Astrocyte (in vitro differentiated cells and primary cell): ENCODE results near the gene CPM. TPM values are rescaled to one million over a fixed set of nuclear protein-coding genes. Genes with fewer than 3 reads are reported as not detected.

ENCODE experiments used
- DNase-seq: peaks from one replicate; pipeline ENCODE4 v3.0.0-alpha.2; 2010; ENCODE audit warnings: low read depth
- FAIRE-seq: peaks from 2 replicates; lab custom pipeline; 2011; peaks lifted over from hg19 to GRCh38; lab: Jason Lieb, UNC
- H2AFZ ChIP-seq: 2 replicates; pipeline ENCODE4 v1.6.0; 2012; ENCODE audit warnings: low read depth, low read length, inconsistent platforms
- H3K27ac ChIP-seq: 2 replicates; pipeline ENCODE4 v1.5.1; 2011; ENCODE audit warnings: low read depth, low read length, inconsistent platforms
- H3K27me3 ChIP-seq: 2 replicates; pipeline ENCODE4 v1.6.0; 2011; ENCODE audit warnings: low read length, inconsistent platforms; ENCODE audit not compliant: insufficient read depth
- H3K36me3 ChIP-seq: 2 replicates; pipeline ENCODE4 v1.5.1; 2011; ENCODE audit warnings: low read length, inconsistent platforms; ENCODE audit not compliant: insufficient read depth
- H3K4me1 ChIP-seq: 2 replicates; pipeline ENCODE4 v1.5.1; 2011; ENCODE audit warnings: low read length, inconsistent platforms; ENCODE audit not compliant: insufficient read depth
- H3K4me2 ChIP-seq: 2 replicates; pipeline ENCODE4 v1.6.0; 2012; ENCODE audit warnings: low read length, inconsistent platforms
- H3K4me3 ChIP-seq: 2 replicates; pipeline ENCODE4 v1.5.1; 2011; ENCODE audit warnings: low read depth, mild to moderate bottlenecking, low read length, inconsistent platforms; ENCODE audit not compliant: insufficient read depth
- H3K79me2 ChIP-seq: 2 replicates; pipeline ENCODE4 v1.6.0; 2012; ENCODE audit warnings: mild to moderate bottlenecking, low read length, inconsistent platforms; ENCODE audit not compliant: insufficient read depth
- H3K9ac ChIP-seq: 2 replicates; pipeline ENCODE4 v1.6.0; 2012; ENCODE audit warnings: mild to moderate bottlenecking, low read length, inconsistent platforms
- H3K9me3 ChIP-seq: 2 replicates; pipeline ENCODE4 v1.5.1; 2012; ENCODE audit warnings: low read depth, mild to moderate bottlenecking, low read length, inconsistent platforms; ENCODE audit not compliant: insufficient read depth
- H4K20me1 ChIP-seq: 2 replicates; pipeline ENCODE4 v1.6.0; 2012; ENCODE audit warnings: low read length, inconsistent platforms; ENCODE audit not compliant: insufficient read depth
- H3K27ac Mint-ChIP-seq: one replicate; pipeline ENCODE4 v1.8.0; 2021; ENCODE audit warnings: mild to moderate bottlenecking, mixed read lengths; ENCODE audit not compliant: unreplicated experiment
- H3K27me3 Mint-ChIP-seq: one replicate; pipeline ENCODE4 v1.8.0; 2021; ENCODE audit warnings: low read depth, mixed read lengths; ENCODE audit not compliant: unreplicated experiment
- H3K36me3 Mint-ChIP-seq: one replicate; pipeline ENCODE4 v1.8.0; 2021; ENCODE audit warnings: low read depth, mixed read lengths; ENCODE audit not compliant: unreplicated experiment
- H3K4me1 Mint-ChIP-seq: one replicate; pipeline ENCODE4 v1.8.0; 2021; ENCODE audit warnings: low read depth, mixed read lengths; ENCODE audit not compliant: unreplicated experiment
- H3K4me3 Mint-ChIP-seq: one replicate; pipeline ENCODE4 v1.8.0; 2021; ENCODE audit warnings: mild to moderate bottlenecking, moderate library complexity, mixed read lengths; ENCODE audit not compliant: unreplicated experiment
- H3K9me3 Mint-ChIP-seq: one replicate; pipeline ENCODE4 v1.8.0; 2021; ENCODE audit warnings: mild to moderate bottlenecking, mixed read lengths; ENCODE audit not compliant: unreplicated experiment
- EZH2 ChIP-seq: IDR thresholded peaks from 2 replicates; pipeline ENCODE4 v1.6.1; 2012; ENCODE audit warnings: mild to moderate bottlenecking, low read length, inconsistent platforms; ENCODE audit not compliant: insufficient read depth
- total RNA-seq: library from RNA; stranded (reverse); gene quantifications from 2 replicates; pipeline ENCODE4 v1.2.1, GENCODE V29; 2021
- TF ChIP-seq, protein P1 (sequence below): IDR thresholded peaks from 2 replicates; pipeline ENCODE4 v1.5.1; 2011; ENCODE audit warnings: low read depth, mild to moderate bottlenecking, inconsistent platforms, low read length, moderate library complexity; ENCODE audit not compliant: insufficient read depth

The CPM gene
- total RNA-seq, 1 donor from 2014 or later = 2.7 TPM

DNA sequence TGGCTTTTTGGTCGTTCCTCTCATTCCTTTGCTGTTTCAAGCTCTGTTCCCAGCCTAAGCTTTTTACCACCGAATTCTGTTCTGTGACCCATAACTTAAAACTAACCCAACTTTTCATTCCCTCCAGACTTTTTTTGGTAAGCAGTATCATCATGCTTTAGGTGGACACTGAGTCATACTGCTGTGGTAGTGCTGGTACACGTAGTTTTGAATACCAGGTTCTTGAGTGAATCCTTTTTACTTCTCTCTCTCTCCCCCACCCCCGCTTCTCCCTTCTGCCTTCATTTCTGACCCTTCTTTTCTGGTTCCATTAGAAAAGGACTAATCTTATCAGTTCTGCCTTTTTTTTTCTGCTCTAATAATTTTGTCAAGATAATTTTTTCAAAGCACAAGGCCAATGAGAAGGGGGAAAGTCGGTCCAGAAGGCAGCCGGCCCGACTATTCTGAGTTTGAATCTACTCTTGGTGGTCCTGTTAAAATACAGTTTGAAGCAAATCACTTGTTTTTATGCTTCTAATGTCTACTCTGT lies 127.3 kb downstream of the CPM start:
- no peak overlapping the region for H3K4me2 ChIP-seq
- peaks cover 6% of the 10 kb centered on the region for H4K20me1 ChIP-seq
- H3K36me3 ChIP-seq = peaks cover 7% of the 10 kb centered on the region
- Mint-ChIP-seq H3K9me3 (no peaks in the 10 kb centered on the region), H3K4me1 (peaks cover 11% of the 10 kb centered on the region), H3K27me3 (no peaks in the 10 kb centered on the region), H3K4me3 (peak overlapping the region; percentile 40), H3K27ac (peak overlapping the region; percentile 30), H3K36me3 (peaks cover 2% of the 10 kb centered on the region)
- no peaks in the 10 kb centered on the region for H3K4me1 ChIP-seq
- TF ChIP-seq, protein P1, sequence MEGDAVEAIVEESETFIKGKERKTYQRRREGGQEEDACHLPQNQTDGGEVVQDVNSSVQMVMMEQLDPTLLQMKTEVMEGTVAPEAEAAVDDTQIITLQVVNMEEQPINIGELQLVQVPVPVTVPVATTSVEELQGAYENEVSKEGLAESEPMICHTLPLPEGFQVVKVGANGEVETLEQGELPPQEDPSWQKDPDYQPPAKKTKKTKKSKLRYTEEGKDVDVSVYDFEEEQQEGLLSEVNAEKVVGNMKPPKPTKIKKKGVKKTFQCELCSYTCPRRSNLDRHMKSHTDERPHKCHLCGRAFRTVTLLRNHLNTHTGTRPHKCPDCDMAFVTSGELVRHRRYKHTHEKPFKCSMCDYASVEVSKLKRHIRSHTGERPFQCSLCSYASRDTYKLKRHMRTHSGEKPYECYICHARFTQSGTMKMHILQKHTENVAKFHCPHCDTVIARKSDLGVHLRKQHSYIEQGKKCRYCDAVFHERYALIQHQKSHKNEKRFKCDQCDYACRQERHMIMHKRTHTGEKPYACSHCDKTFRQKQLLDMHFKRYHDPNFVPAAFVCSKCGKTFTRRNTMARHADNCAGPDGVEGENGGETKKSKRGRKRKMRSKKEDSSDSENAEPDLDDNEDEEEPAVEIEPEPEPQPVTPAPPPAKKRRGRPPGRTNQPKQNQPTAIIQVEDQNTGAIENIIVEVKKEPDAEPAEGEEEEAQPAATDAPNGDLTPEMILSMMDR = no peak
- TF ChIP-seq EZH2 = no peak
- H3K4me3 ChIP-seq = no peak overlapping the region
- no peak overlapping the region for H2AFZ ChIP-seq
- FAIRE-seq (no peak), DNase-seq (peak; percentile 45)
- H3K79me2 ChIP-seq = peaks cover 25% of the 10 kb centered on the region
- H3K9me3 ChIP-seq = no peaks in the 10 kb centered on the region
- H3K27ac ChIP-seq = no peak overlapping the region
- H3K27me3 ChIP-seq = no peaks in the 10 kb centered on the region
- no peak overlapping the region for H3K9ac ChIP-seq

DNA sequence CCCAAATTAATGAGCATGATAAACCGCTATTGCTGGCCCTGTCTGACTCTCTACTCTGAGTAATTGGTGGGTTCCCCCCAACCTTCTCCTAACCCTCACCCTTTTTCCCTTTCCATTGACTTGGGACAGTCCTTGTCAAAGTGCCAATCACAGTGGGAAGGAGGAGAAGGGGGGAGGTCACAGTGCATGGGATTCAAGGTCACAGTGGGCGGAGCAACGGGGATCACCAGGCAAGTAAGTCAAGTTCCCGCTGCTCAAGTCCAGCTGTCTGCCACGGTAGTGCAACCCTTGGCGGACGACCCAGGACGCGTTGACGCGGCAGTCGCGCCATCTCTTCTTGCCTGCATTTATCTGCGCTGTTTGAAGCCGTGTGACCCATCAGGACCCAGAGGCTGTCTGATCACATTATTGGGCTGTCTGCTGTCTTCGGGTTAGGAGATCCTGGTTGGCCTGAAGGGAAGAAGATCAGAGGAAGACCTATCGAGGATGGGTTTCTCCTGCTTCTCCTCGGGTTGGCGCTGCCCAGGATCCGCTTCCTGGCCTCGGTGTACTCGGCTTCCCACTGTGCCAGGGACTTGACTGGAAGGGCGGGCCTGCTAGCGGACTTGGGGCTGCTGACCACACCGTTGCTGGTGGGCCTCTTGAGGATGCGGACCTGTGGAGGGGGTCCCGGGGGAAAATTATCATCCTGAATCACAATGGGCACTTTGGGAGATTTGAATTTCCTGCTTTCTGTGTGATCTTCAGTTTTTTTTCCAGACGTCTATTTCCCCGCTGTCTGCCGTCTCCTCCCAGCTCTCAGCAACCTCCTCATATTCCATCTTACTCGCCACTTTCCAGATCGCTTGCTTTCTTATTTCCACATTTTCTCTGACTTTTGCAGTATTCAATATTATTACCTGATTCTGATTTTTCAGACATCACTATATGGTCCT lies 128.0 kb downstream of the CPM start:
- no peaks in the 10 kb centered on the region for H3K9me3 ChIP-seq
- H3K4me1 Mint-ChIP-seq = peaks cover 11% of the 10 kb centered on the region
- H3K27me3 Mint-ChIP-seq = no peaks in the 10 kb centered on the region
- TF ChIP-seq, protein P1 = no peak
- TF ChIP-seq EZH2 = no peak
- no peak overlapping the region for H2AFZ ChIP-seq
- no peaks in the 10 kb centered on the region for H3K4me1 ChIP-seq
- no peaks in the 10 kb centered on the region for H3K9me3 Mint-ChIP-seq
- H3K27me3 ChIP-seq = no peaks in the 10 kb centered on the region
- H3K36me3 ChIP-seq = peaks cover 7% of the 10 kb centered on the region
- H4K20me1 ChIP-seq = peaks cover 4% of the 10 kb centered on the region
- H3K27ac ChIP-seq = no peak overlapping the region
- H3K4me2 ChIP-seq = no peak overlapping the region
- no peak overlapping the region for H3K4me3 Mint-ChIP-seq
- H3K36me3 Mint-ChIP-seq = peaks cover 2% of the 10 kb centered on the region
- peak overlapping the region; percentile 30 for H3K27ac Mint-ChIP-seq
- H3K79me2 ChIP-seq = peaks cover 18% of the 10 kb centered on the region
- FAIRE-seq (no peak), DNase-seq (no peak)
- no peak overlapping the region for H3K9ac ChIP-seq
- H3K4me3 ChIP-seq = no peak overlapping the region
